Mucosa of rectum (tissue), 2 donors: ENCODE data around the gene SLC34A1.

ENCODE experiments used
- H3K27ac ChIP-seq, 2 donors: one replicate each; pipeline ENCODE4 v1.7.0; 2013; ENCODE audit warnings: inconsistent platforms in 2 of 2, low read depth in 2 of 2, low read length in 2 of 2
- H3K27me3 ChIP-seq, 2 donors: one replicate each; pipeline ENCODE4 v1.7.0; 2013; ENCODE audit warnings: low read length in 2 of 2; ENCODE audit not compliant: control insufficient read depth in 2 of 2, insufficient read depth in 2 of 2
- H3K36me3 ChIP-seq, 2 donors: one replicate each; pipeline ENCODE4 v1.7.0; 2013; ENCODE audit warnings: low read length in 2 of 2; ENCODE audit not compliant: control insufficient read depth in 2 of 2, insufficient read depth in 2 of 2
- H3K4me1 ChIP-seq, 2 donors: one replicate each; pipeline ENCODE4 v1.7.0; 2013; ENCODE audit warnings: low read length in 2 of 2, mild to moderate bottlenecking in 1 of 2; ENCODE audit not compliant: control insufficient read depth in 2 of 2, insufficient read depth in 2 of 2
- H3K4me3 ChIP-seq, 2 donors: one replicate each; pipeline ENCODE4 v1.7.0; 2013; ENCODE audit warnings: low read length in 2 of 2
- H3K9ac ChIP-seq, 2 donors: one replicate each; pipeline ENCODE4 v1.7.0; 2013; ENCODE audit warnings: low read length in 2 of 2, low read depth in 1 of 2, mild to moderate bottlenecking in 1 of 2
- H3K9me3 ChIP-seq, 2 donors: one replicate each; pipeline ENCODE4 v1.7.0; 2013; ENCODE audit warnings: low read length in 2 of 2; ENCODE audit not compliant: control insufficient read depth in 2 of 2
- donor health status: healthy.
- donor health status: Normal muscosa, but diverticular disease.

The SLC34A1 gene

GRCh38 chr5:177438468-177438867, 54.2 kb downstream of the SLC34A1 start:
- peaks cover 42 to 57% of the 10 kb centered on the region in 2 donors for H3K36me3 ChIP-seq
- no peaks in the 10 kb centered on the region for H3K27me3 ChIP-seq
- H3K27ac ChIP-seq: no peak overlapping the region
- no peaks in the 10 kb centered on the region for H3K9me3 ChIP-seq
- peaks cover 0 to 3% of the 10 kb centered on the region in 2 donors for H3K4me1 ChIP-seq
- H3K4me3 ChIP-seq: no peak overlapping the region
- H3K9ac ChIP-seq: no peak overlapping the region

- H3K9ac ChIP-seq: no peak overlapping the region
- no peaks in the 10 kb centered on the region for H3K9me3 ChIP-seq
- H3K4me1 ChIP-seq: no peaks in the 10 kb centered on the region
- H3K27ac ChIP-seq: no peak overlapping the region
- H3K27me3 ChIP-seq: no peaks in the 10 kb centered on the region
- no peak overlapping the region for H3K4me3 ChIP-seq
- H3K36me3 ChIP-seq: peaks cover 31 to 47% of the 10 kb centered on the region in 2 donors
Measured at GRCh38 chr5:177439518-177440053, 55.4 kb downstream of the SLC34A1 start.

DNA sequence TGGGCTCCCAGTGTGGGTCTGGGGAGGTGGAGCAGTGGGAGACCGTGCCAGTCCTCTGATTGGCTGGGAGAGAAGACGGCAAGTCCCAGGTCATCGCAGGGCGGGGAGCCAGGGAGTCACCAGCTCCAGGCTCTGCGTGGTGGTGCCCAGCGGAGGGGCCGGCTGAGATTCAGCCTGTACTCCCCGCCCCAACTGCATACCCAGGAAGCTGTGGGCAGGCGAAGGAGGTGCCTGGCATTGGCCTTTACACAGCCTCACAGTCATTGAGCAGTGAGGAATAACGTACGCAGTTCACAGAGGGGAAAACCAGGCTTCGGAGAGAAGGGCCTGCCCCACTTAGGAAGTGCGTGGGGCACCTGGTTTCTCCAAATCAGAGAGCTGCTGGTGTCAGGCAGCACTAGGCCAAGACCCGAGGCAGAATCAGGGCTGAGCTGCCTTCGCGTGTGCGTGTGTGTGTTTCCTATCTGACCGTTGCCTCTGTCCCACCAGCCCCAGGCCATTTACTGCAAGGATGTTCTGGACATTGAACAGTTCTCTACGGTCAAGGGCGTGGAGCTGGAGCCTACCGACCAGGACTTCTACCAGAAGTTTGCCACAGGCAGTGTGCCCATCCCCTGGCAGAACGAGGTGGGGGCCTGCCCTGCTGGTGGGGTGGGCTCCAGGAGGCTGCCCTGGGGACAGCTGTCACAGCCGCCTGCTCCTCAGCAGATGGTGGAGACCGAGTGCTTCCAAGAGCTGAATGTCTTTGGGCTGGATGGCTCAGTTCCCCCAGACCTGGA, 56.2 kb downstream of the SLC34A1 start:
- peaks cover 23 to 39% of the 10 kb centered on the region in 2 donors for H3K36me3 ChIP-seq
- H3K9me3 ChIP-seq: no peaks in the 10 kb centered on the region
- H3K27ac ChIP-seq: no peak overlapping the region

GRCh38 chr5:177440990-177441780, 57.0 kb downstream of the SLC34A1 start:
- Histone ChIP-seq H3K27me3 (no peaks in the 10 kb centered on the region), H3K4me1 (peaks cover 3 to 5% of the 10 kb centered on the region in 2 donors), H3K4me3 (no peak overlapping the region), H3K9me3 (no peaks in the 10 kb centered on the region), H3K9ac (no peak overlapping the region), H3K36me3 (peaks cover 17 to 32% of the 10 kb centered on the region in 2 donors), H3K27ac (no peak overlapping the region)

More for the DNA sequence above, 56.2 kb downstream of the SLC34A1 start:
- H3K4me3 ChIP-seq: no peak overlapping the region
- H3K27me3 ChIP-seq: no peaks in the 10 kb centered on the region
- H3K4me1 ChIP-seq: peaks cover 0 to 3% of the 10 kb centered on the region in 2 donors
- no peak overlapping the region for H3K9ac ChIP-seq

DNA sequence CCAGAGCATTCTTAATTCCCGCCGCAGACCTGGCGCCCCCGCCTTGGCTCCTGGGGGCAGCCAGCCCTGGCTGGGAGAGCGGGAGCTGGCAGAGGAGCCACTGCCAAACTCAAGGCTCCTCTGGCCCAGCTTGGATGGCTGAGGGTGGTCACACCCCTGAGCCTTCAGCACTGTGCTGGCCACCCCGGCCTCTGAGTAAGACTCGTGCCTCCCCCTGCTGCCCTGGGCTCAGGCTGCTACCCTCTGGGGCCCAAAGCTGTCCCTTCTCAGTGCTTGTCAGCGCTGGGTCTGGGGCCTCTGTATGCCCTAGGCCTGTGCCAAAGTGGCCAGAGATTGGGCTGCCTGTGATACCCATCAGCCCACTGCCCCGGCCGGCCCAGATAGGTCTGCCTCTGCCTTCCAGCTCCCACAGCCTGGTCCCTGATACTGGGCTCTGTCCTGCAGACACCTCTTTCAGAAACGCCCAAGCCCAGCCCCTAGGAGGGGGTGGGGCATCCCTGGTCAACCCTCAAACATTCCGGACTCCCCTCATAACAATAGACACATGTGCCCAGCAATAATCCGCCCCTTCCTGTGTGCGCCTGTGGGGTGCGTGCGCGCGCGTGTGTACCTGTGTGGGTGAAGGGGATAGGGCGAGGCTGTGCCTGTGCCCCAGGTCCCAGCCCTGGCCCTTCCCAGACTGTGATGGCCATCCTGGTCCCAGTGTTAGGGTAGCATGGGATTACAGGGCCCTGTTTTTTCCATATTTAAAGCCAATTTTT, 58.0 kb downstream of the SLC34A1 start:
- Histone ChIP-seq H3K4me1 (peaks cover 7 to 8% of the 10 kb centered on the region in 2 donors), H3K4me3 (no peak overlapping the region), H3K36me3 (peaks cover 12 to 24% of the 10 kb centered on the region in 2 donors), H3K9me3 (no peaks in the 10 kb centered on the region), H3K27ac (no peak overlapping the region), H3K27me3 (no peaks in the 10 kb centered on the region), H3K9ac (no peak overlapping the region)

DNA sequence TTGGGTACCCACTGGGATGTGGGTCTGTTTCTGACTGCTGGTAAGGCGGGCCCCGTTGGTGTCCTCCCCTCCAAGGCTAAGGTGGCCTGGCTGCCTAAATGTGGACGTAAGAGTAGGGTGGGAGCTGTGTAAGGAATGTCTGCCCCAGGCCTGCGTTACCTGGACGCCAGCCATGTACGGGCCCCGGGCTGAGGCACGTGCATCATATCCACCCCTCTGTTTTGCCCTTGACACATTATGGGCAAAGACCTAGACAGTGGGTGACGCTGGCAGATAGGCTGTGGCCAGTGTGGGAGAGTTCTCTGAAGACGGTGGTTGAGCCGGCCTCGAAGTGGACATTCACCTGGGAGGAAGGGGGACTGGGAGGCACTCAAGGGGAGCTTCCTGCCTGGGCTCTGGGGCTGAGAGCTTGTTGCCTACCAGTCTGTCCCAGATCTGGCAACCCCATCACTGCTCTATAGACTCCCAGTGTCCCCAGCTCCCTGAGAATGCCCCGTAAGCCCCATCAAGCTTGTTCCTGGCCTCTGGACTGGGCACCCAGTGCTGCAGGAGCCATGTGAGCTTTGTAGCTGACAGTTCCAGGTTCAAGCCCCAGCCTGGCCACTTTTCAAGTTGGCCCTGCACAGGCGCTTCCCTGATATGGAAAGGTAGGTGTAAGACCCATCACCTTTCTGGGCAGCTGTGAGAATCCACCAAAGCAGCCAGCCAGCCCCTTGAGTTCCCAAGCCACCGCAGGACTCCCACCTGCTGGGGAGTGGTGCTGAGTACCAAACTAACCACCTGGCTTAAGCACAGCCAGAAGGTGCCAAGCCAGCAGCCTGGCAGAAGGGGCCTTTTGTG, 59.1 kb downstream of the SLC34A1 start:
- H3K27ac ChIP-seq: no peak overlapping the region

DNA sequence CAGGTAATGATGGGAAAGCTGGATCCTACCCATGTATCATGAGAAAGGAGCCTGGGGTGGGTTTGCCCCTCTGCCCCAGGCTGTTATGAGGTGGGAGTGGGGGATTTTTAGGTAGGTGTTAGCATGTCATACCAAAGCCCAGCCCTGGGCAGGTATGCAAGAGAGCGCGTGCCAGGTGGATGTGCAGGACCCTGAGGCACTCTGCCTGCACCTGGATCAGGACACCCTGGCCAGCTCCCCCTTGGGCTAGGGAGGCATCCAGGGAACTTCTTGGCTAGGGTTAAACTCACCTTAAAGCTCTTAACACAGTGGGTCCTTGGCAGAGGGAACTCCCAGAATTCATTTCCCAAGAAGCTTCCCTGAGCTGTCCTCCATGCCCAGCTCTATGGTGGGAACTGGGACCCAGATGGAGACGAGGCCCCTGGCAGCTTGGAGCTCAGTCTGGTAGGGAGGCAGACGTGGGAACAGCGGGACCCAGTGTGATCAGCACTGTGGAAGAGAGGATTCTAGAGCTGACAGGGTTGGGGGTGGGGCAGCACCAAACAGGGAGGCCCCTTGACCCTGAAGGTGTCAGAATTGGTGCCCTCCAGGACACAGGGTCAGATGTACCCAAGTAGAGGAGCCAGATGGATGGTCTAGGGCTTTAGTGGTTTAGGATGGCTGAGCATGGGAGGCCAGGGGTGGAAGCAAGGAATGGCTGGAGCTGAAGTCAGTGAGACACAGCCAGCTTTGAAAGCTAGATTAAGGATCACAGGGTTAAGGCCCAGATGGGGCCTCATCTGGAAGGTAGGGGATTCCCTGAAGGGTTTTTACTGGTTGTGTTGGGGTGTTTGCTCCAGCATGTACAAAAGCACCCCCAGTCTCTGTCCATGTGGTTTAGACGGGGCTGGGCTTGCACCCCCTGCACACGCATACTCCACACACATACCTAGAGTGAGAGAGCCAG, 60.1 kb downstream of the SLC34A1 start:
- no peak overlapping the region for H3K9ac ChIP-seq
- H3K36me3 ChIP-seq: peaks cover 4 to 13% of the 10 kb centered on the region in 2 donors
- H3K4me1 ChIP-seq: peaks cover 7 to 16% of the 10 kb centered on the region in 2 donors
- H3K27ac ChIP-seq: no peak overlapping the region
- no peaks in the 10 kb centered on the region for H3K9me3 ChIP-seq
- peaks cover 5 to 6% of the 10 kb centered on the region in 2 donors for H3K27me3 ChIP-seq
- H3K4me3 ChIP-seq: no peak overlapping the region

More for the DNA sequence above, 59.1 kb downstream of the SLC34A1 start:
- H3K27me3 ChIP-seq: peaks cover 3 to 5% of the 10 kb centered on the region in 2 donors
- no peak overlapping the region for H3K9ac ChIP-seq
- H3K4me1 ChIP-seq: peaks cover 7 to 16% of the 10 kb centered on the region in 2 donors
- no peak overlapping the region for H3K4me3 ChIP-seq
- H3K36me3 ChIP-seq: peaks cover 5 to 16% of the 10 kb centered on the region in 2 donors
- no peaks in the 10 kb centered on the region for H3K9me3 ChIP-seq

DNA sequence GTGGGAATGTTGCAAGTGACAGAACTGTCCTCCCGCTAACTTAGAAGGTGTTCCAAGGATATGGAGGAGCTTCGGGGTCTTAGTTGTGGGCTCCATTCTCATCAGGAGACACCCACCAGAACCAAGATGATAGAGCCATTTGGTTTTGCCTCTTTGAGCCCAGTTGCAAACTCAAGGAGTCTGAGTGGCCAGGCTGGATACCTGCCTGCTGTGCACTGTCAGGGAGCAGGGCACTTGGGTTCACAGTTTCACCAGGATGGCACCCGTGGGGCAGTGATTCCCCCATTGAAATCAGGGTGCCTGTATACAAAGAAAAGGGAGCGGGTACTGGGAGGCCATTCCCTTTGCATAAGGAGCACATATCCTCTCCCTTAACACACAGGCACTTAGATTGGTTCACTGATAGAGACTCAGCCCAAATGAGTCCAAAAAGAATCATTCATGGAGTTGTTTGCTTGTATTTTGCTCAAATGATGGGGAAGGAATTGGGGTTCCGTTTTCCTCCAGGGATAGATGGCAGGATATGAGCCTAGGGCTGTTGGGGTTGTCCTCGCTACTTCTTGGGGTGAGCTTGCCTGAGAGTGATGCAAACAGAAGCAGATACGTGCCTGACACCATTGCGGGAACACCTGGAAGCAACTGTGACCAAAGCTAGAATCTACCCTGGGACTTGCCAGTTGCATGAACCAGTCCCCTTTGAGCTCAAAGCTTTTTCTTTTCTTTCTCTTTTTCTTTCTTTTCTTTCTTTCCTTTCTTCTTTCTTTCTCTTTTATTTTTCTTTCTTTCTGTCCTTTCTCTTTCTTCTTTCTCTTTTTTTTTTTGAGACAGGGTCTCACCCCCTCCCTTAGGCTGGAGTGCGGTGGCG, 61.0 kb downstream of the SLC34A1 start:
- H3K9me3 ChIP-seq: no peaks in the 10 kb centered on the region
- peaks cover 7 to 16% of the 10 kb centered on the region in 2 donors for H3K4me1 ChIP-seq
- H3K27ac ChIP-seq: no peak overlapping the region
- no peak overlapping the region for H3K9ac ChIP-seq
- H3K27me3 ChIP-seq: peaks cover 5 to 6% of the 10 kb centered on the region in 2 donors
- H3K4me3 ChIP-seq: no peak overlapping the region
- H3K36me3 ChIP-seq: peaks cover 4 to 10% of the 10 kb centered on the region in 2 donors
